OCI-M1 (cell line): ENCODE results near the gene CA10.
A peak's percentile ranks its signal among the peaks of the same experiment; 100 is the strongest.

Experiments
- DNase-seq: peaks from one replicate; lab custom pipeline; 2025; lab: John Stamatoyannopoulos, UW

The CA10 gene

DNA sequence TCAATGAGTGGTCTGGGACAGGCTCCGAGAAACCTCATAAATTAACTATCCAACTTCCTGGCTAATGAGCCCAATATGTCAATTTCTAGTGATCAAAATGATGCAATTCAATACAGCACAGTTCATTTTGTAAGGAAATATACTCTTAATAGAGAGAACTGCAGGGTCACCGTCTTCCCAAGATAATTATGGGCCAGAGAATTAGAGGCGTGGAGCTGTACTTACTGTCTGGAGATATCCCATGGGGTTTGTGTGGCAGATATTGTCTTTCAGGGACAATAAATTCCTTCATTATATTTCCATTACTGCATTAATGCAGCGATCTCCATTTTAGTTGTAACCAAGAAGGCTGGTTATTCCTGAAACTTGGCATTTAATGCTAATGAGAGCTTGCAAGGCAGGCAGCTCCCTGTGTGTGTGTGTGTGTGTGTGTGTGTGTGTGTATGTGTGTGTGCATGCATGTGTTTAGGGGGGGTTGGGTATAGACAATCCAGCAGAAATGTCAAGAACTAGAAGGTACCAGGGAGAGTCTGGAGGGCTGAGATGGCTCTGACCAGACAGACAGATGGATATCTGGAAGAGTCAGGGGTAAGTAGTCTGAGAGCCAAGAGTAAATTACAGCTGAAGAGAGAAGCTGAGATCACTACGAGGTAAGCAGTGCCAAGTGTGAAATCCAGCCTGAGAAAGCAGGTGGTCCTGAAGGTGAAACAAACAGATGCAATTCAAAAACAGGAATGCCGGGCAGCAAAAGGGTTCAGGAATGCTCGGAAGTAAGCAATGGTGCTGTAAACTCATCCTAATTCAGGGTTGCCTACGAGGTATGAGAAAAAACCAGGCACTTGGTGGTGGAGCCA is 393.0 kb downstream of the CA10 start:
- no peak for DNase-seq

DNA sequence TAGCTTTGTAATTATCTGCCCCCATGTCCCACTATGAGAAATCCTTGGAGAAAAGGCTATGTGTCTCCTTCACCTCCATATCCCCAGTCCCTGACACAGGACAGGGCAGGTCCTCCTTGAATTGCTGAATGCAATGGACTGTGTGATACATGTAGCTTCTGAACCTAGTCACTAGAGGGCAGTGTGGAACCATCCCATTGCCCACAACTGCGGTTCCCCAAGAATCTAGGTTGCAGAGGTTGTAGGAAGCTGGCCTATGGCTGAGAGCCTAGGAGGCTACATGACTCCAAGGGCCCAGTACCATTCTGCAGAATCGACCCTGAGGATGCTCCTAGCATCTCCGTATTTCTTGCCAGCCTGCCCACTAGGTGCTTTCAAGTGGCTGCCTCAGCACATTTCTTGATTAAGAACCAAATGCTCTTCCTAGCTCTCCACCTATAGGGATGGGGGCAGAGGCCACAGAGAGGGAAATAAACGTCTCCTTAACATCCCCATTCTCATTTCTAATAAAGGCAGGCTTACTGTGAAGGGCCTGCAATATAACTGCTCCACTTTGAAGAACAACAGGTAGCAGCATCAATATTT is 394.0 kb downstream of the CA10 start:
- DNase-seq, result peak; percentile 75

DNA sequence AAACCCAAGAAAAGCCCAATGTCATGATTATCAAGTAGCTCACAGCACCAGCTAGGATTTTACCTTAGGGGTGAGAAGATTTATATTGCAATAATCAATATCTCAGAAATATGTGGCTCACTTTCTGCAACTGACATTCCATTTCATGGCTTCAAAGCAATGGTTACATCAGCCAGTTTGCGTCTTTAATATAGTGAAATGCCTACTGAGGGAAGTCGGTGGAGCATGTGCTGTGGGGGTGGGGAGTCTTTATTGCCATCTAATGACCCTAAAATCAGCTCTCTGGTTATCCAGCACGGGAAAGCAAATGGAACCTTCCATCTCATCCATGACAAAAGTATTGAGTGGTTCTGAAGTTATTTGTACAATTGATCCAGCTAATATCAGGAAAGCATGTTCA is 395.5 kb downstream of the CA10 start:
- DNase-seq, result no peak

DNA sequence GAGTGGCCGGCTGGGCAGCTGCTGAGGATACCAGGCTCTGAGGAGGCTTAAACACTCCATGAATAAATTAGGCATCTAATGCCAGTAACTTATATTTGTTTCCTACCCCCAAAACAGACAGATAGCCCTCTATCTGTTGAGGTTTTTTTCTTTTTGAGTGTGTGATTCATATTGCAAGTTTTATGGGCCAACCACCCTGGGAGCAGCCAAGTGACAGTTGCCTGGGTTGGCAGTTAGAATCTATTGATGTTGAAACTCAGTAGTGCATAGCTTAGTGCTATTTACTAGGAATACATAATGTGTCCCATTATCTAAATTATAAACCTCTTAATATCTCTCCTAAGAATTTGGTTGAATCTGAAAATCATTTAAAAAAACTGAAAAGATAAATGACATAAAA is 397.4 kb downstream of the CA10 start:
- DNase-seq, result no peak

DNA sequence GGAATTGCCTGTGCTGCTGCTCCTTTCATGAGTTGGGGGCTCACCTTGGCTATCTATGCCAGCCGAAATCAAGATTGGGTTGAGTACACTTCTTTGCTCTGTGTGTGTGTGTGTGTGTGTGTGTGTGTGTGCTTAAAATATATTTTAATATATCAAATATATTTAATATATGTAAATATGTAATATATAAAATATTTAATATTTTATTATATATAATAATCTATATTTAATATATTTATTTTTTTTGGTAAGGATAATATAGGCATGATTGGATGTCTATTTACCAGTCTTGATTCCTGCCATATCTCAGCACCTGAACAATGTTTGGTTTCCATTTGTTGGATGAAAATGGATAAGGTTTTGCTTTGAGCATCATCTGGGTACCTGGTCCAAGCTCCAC is 399.3 kb downstream of the CA10 start:
- no peak for DNase-seq

DNA sequence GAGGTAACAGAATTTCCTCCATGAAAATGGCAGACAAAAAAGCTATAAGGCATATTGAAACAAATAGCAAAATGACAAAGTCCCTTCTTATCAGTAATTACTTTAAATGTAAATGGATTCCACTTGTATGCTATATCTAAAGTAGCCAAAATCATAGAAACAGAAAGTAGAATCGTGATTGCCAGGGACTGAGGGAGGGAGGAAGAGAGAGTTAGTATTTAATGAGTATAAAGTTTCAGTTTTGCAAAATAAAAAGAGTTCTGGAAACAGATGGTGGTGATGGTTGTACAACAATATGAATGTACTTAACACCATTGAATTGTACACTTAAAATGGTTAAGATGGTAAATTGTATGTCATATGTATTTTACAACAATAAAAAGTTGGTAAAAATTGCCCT is 407.4 kb downstream of the CA10 start:
- no peak for DNase-seq

DNA sequence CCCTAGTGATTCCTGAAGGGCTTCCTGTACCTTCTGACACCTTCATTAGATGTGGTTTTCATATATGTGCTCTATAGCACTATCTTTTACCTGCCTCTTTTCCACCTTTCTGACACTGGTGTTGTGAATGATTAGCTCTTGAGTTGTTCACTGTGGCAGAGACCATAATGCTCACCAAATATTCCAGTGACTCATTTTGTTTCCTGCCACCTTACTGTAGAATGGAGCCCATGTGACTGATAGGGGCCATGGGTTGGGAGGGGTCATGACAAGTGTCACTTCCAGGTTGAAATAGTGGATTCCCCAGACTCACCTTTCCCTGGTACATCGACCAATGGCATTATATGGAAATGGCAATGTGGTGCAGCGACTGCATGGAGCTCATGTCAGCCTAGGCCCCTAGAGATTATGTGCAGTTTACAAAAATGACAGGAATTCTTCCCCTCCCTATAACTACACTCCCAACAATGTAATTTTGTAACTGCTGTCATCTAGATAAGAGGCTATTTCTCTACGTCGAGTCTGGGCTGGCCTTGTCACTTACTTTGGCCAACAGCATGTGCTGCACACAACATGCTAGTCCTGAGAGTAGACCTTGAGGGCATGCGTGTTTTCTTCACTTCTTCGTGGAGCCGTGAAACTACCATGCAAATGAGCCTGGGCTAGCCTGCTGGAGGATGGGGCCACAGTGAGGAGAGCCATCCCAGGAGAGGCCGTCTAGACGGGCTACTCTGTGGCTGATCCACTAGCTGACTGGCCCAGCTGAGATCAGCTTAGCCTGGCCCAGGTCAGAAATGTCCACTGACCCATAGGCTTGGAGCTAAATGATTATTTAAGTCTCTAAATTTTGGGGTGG is 409.5 kb downstream of the CA10 start:
- no peak for DNase-seq

DNA sequence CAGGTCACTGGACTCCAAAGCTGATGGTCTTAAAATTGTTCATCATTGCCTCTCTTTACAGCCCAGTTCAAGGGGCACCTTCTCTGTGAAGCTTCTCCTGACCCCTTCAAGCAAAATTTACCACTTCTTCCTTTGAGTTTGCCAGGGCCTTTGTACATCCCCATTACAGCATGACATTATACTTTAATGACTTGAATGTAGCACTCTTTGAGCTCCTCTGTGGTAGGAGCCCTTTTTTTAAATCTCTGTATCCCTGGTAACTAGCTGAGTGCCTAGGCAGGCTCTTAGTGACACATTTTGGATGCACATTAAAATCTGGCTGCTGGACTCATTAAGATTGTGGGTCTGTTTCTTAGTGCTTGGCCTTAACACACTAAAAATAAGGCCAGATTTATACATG is 412.1 kb downstream of the CA10 start:
- no peak for DNase-seq

DNA sequence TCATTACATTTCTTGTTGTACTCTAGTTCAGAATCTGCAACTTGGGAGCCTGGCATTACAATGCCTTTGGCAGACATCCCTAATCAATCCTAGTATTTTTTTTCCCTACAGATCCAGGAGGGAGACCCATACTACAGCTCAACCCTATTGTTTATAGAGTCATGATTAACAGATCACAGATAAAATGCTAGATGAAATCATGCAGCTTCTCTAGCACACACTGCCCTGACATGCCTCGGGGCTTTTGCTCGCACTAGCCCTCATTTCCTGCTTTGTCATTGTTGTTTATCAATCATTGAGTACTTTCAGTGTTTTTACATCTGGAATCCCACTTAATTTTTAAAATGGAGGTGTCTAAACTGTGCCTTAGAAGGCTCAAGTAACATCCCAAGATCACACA is 412.5 kb downstream of the CA10 start:
- no peak for DNase-seq

DNA sequence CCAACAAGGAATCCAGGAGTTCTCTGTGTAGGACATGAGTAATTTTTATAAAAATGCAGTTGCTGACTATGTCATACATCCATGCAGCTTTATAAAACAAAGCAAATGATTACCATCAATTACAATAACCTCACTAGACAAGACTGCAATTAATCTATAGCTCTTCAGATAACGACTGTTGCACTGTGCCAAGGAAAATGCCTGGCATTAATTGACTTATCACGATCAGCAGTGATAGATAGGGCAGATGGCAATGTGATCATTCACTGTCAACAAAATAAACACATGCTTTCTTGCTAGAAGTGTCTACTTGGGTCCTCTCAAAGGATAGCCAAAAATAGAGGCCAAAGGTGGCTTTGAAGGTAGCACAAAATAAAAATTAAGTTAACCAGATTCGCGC is 415.0 kb downstream of the CA10 start:
- no peak for DNase-seq

DNA sequence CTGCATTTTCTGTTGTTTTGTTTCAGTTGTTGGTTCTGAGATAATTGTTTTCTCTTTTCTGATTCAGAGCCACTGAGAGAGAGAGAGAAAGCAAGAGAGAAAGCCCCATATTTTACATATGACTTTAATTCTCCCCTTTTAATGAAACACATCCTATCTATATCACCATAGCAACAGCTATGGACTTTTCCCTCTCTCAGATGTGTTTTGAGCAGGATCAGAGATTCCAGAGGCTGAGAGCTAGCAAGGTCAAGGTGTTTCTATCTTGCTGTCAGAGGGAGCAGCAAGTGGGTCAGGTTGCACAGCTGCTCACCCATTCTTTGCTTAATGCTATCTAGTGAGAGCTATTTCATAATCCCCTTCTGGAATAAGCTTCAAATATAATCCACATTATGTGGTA is 415.9 kb downstream of the CA10 start:
- DNase-seq, result no peak

DNA sequence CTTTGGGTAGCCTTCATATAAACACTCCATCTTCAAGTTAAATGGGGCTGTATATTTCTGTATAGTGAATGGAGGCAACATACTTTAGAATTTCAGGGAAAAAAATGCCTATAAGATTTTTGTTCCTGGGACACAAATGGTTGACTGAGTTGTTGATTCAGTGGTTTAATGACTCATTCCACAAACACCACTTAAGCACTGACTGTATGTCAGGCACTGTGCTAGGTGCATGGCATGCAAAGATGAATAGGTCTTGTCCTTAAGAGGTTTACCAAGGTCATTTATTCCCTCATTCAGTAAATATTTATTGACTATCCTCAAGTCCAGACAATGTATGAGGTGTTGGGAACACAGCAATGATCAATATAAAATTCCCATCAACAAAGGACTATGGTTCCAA is 417.1 kb downstream of the CA10 start:
- no peak for DNase-seq

DNA sequence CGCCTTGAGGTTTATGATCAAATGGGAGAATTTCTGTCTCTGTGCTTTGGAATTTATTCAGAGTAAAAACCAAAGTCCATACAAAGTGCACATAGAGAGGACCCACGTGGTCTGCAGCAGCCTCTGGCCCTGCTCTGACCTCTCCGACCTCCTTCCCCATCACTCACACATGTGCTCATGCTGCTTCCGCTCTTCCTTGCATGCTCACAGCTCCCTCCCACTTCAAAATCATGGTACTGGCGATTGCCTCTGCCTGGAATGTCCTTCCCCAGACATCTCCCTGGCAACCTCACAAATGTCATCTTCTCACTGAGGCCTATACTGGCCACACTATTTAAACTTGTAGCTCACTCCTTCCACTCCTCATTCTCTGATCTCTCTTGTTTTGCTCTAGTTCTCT is 418.0 kb downstream of the CA10 start:
- DNase-seq, result no peak

DNA sequence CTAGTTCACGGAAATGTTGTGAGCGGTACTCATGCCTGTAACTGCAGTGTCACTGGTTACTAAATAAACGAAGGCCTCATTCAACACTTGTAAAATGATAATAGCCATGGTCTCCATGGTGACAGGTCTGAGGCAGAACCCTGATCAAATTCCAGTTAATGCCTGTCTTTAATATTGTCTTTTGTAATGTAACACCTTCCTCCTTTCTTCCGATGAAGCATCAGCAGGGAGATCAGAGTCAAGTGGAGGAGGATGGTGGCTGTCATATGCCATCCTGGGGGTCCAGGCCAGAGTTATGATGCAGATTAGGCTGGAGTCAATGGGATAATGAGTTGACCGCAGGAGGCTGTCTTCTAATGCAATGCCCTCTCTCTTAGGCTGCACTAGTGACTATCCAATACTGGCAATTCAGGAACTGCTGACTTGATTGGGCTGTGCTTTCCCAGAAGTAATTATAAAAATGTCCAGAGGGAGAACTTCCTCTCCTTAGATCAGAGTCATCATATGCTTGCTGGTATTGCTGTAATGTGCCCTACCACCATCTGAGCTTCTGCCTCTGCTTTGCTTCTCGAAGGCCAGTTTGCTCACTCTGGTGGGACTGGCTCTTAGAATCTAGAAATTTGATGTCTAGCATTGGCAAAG is 419.1 kb downstream of the CA10 start:
- DNase-seq, result no peak

DNA sequence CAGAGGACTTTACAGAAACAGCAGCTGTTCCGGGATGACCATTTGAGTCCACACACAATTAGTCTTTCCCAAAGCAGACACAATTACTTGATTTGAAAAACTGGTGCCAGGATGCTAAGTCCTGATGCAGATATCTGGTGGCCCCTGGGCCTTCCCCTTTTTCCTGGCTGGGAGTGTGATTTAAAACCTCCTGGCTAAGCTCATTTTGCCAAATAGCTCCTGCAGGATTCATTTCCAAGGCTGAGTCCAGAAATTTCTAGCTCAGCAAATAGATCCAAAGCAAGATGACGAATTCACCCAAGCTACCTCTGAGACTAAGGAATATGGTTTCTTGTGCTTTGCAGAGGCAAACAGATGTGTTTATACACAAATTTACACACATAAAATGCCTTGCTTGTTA is 422.2 kb downstream of the CA10 start:
- DNase-seq, result no peak

DNA sequence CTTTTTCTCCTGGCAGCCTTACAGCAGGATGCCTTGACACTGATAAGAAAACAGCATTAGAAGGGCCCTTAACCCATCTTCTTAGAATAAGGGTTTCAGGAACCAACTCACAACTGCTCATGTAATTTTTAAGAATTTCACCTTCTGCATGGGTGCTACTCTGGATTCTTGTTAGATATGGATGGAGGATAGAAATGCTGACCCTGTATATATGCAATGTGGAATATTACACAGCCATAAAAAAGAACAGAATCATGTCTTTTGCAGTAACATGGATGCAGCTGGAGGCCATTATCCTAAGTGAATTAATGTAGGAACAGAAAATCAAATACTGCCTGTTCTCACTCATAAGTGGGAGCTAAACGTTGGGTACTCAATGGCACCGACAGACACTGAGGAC is 423.5 kb downstream of the CA10 start:
- no peak for DNase-seq

DNA sequence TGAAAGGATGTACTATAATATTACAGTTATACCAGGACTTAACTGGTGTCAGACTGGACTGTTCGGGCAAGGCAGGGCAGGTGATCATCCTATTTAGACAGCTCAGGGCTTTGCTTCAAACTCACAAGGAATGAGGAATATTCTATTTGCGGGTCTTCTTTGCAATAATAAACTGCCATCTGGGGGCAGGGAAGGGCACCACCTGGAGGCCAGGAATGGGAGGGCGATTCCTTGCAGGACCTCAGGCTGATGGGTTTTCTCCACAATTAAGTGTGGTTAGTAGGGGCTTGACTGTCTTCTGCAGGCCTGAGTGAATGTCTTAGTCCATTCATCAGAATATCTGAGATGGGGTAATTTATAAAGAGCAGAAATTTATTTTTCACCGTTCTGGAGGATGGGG is 424.1 kb downstream of the CA10 start:
- peak; percentile 21 for DNase-seq

DNA sequence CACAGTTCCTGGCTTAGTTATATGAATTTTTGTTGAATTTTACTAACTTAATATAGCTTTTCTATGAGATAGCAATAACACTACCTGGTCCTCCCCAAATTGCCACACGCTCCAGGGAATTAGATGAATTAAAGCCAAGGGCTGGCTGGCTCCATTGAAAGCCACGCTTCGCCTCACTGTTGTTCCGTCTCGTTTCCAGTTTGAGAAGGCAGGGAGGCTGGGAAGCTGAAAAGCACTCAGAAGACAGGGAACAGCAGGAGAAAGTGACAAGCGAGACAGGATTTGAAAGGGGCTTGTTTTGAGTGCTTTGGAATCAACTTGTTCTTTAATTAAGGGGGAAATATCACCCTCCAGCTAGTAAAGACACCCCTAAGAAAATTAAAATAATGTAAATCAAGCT is 425.3 kb downstream of the CA10 start:
- no peak for DNase-seq

DNA sequence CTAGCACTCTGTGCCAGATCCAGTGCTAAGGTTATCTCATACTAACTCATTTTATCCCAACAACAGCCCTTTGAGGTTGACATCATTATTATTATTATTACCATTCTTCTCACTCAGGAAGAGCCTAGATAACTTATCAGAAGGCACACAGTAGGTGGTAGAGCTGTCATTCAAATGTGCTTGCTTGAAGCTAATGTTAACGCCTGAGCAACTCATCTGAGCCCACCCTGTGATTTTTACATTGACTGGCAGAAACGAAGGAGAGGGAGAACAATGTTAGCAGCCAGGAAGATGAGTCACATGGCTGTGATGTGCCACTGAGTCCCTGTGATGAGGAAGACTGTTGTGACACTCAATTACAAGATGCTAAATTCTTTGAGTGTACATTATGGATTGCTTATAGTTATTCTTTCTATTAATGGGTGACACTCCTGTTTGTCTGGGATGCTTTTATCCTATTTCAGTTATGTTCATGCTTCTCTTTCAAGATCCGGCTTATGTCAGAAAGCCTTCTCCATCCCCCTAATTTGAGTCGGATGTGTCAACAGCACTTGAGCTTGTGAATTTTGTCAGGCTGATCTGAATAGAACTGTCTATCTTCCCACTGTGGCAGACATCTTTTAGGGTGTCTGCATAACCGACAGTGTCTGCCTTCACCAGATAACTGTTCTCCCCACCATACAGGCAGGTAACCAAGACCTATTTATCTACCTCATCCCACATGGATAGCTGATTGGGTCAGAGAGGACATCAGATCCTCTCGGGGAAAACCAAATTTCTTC is 426.4 kb downstream of the CA10 start:
- no peak for DNase-seq

DNA sequence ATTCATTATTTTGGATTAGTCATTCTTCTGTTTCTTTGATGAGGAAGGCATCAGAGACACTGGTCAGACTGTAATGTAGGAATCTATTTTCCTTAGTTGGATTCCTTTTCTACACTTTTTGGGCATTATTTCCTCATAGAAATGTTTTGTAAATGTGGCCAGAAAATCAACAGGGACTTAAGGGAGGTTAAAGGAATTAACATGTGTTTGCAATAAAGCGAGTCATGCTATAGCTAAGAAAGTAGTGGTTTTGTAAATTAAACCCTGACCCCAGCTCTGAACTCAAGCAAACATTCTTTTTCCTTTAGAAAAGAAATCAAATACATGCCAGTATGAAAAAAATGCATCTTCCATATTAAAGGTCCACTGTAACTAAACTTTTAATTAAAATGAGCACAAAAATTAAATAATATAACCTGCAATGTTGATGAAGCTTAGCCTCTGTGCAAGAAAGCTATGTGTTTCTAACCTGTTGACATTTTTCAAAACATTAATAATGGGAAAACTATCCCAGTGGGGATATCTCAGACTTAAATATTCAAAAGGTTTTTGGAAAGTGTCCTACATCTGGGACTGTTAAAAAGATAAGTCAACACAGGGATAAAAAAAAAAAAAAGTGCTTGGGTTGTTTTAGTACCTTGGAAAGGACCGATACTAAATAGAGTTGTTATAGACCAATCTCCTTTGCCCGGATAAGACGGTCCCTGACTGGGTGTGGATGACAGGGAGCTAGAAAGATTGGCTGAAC is 428.0 kb downstream of the CA10 start:
- DNase-seq, result no peak

DNA sequence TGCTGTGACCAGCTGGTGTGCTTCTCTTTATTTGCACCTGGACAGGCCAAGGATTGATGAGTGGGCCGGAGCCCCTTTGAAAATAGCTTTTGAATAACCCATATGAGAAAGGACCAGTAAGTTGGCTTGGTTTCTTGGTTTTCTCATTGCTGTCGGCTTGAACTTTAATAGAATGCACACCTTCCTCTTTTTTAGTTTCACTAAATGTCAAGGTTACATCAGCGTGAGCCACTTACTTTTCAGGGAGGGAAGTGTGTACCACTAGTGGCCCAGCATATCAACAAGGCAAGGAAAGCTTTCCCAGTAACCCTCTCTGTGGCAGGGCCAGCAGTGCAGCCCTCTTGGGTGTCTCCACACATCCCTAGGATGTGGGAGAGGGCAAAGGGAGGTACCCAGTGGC is 433.3 kb downstream of the CA10 start:
- DNase-seq, result peak; percentile 17
